ENCODE measurements around the gene ISLR. TPM values are rescaled to one million over a fixed set of nuclear protein-coding genes. Genes with fewer than 3 reads are reported as not detected.
A peak's percentile ranks its signal among the peaks of the same experiment; 100 is the strongest.

The ISLR gene
- total RNA-seq, 2 donors from 2014 or later: 10.5 to 15.8 TPM

- no peak for ATAC-seq
- intact Hi-C loops (cut with DNase I): no loop called here
These were observed 35.0 kb downstream of the ISLR start for GRCh38 chr15:74208496-74208895.

GRCh38 chr15:74208901-74209559, 35.5 kb downstream of the ISLR start:
- Histone ChIP-seq H3K4me1 (peaks cover 13% of the 10 kb centered on the region), H3K4me3 (no peak overlapping the region), H3K36me3 (replicated peaks in 1 of 2; ENCODE audit: insufficient read depth in 1 of 2, low read depth in 2 of 2) (no peaks in the 10 kb centered on the region), H3K27ac (no peak overlapping the region), H3K9me3 (no peaks in the 10 kb centered on the region), H3K27me3 (no peaks in the 10 kb centered on the region)
- ATAC-seq (peak; percentile 12), DNase-seq (peak in 1 of 4 donors; percentile 13)
- intact Hi-C loops (cut with DNase I): no loop called here
- WGBS, 2 donors: 42 to 43% methylated on average over 8 to 11 of the region's 11 CpGs
- no peak for TF ChIP-seq POLR2A (IDR thresholded peaks at IDR 0.05)
- no peak for TF ChIP-seq CTCF (IDR thresholded peaks at IDR 0.05)

More at GRCh38 chr15:74208496-74208895, 35.0 kb downstream of the ISLR start:
- no peak overlapping the region for H3K27ac ChIP-seq
- peaks cover 13% of the 10 kb centered on the region for H3K4me1 ChIP-seq
- no peaks in the 10 kb centered on the region for H3K9me3 ChIP-seq
- DNase-seq: no peak
- H3K27me3 ChIP-seq: no peaks in the 10 kb centered on the region
- TF ChIP-seq POLR2A (IDR thresholded peaks at IDR 0.05) (no peak), CTCF (IDR thresholded peaks at IDR 0.05) (no peak)
- H3K36me3 ChIP-seq (replicated peaks in 1 of 2; ENCODE audit: insufficient read depth in 1 of 2, low read depth in 2 of 2): no peaks in the 10 kb centered on the region
- WGBS, 2 donors: 58 to 62% methylated on average over 6 of the region's 6 CpGs
- no peak overlapping the region for H3K4me3 ChIP-seq

GRCh38 chr15:74209560-74209958, 36.0 kb downstream of the ISLR start:
- Histone ChIP-seq H3K27me3 (no peaks in the 10 kb centered on the region), H3K4me3 (no peak overlapping the region), H3K9me3 (no peaks in the 10 kb centered on the region), H3K27ac (peak overlapping the region in 1 of 4 donors; percentile 20), H3K4me1 (peaks cover 13% of the 10 kb centered on the region), H3K36me3 (replicated peaks in 1 of 2; ENCODE audit: insufficient read depth in 1 of 2, low read depth in 2 of 2) (no peaks in the 10 kb centered on the region)
- intact Hi-C loops (cut with DNase I): no loop called here
- 65% methylated on average over 5 of the region's 5 CpGs for WGBS, 2 donors
- no peak for TF ChIP-seq CTCF (IDR thresholded peaks at IDR 0.05)
- no peak for TF ChIP-seq POLR2A (IDR thresholded peaks at IDR 0.05)
- no peak for DNase-seq
- ATAC-seq: peak; percentile 6

GRCh38 chr15:74209997-74210671, 36.6 kb downstream of the ISLR start:
- intact Hi-C loops (cut with DNase I): no loop called here
- ATAC-seq (peak; percentile 88), DNase-seq (peak in 2 of 4 donors; percentile 17 to 58)
- Histone ChIP-seq H3K4me3 (no peak overlapping the region), H3K27ac (peak overlapping the region in 1 of 4 donors; percentile 20), H3K4me1 (peaks cover 13% of the 10 kb centered on the region), H3K27me3 (no peaks in the 10 kb centered on the region), H3K9me3 (no peaks in the 10 kb centered on the region), H3K36me3 (replicated peaks in 1 of 2; ENCODE audit: insufficient read depth in 1 of 2, low read depth in 2 of 2) (no peaks in the 10 kb centered on the region)
- WGBS, 2 donors: 11 to 14% methylated on average over 4 of the region's 4 CpGs
- no peak for TF ChIP-seq POLR2A (IDR thresholded peaks at IDR 0.05)
- TF ChIP-seq CTCF (IDR thresholded peaks at IDR 0.05): no peak

Data from body of pancreas (tissue), 4 donors.